Gastroesophageal sphincter (tissue), 3 donors: ENCODE measurements around the gene RSPH9.

ENCODE experiments used
- CTCF ChIP-seq, 4 experiments: fragments of 200-600 bp in 2 of 4; fragments of 450-650 bp in 2 of 4; sonication (generic) in 1 of 4; IDR thresholded peaks; one replicate each; pipeline ENCODE4 v1.5.1; 2017 to 2019; ENCODE audit warnings: antibody characterized with exemption in 4 of 4, mild to moderate bottlenecking in 2 of 4, moderate library complexity in 2 of 4
- POLR2A ChIP-seq, 2 donors: fragments of 450-650 bp; IDR thresholded peaks; one replicate each; pipeline ENCODE4 v1.6.1; 2017; ENCODE audit warnings: antibody characterized with exemption in 2 of 2, mild to moderate bottlenecking in 2 of 2, moderate library complexity in 1 of 2

GRCh38 chr6:43683708-43684455, 39.0 kb downstream of the RSPH9 start:
- TF ChIP-seq CTCF (IDR thresholded peaks at IDR 0.05) (no peak), POLR2A (IDR thresholded peaks at IDR 0.05) (no peak)
